Keratinocyte (primary cell): ENCODE measurements around the gene PPIP5K2. TPM values are rescaled to one million over a fixed set of nuclear protein-coding genes. Genes with fewer than 3 reads are reported as not detected.
"Not testable (repeated sequence)": the region's sequence is repeated elsewhere in the genome, so short reads cannot be mapped to it uniquely, and the experiment has no call there.

Experiments
- DNase-seq: peaks from one replicate; pipeline ENCODE4 v3.0.0-alpha.2; 2011; ENCODE audit warnings: low read depth, missing footprints, low spot score
- FAIRE-seq: peaks from 2 replicates; lab custom pipeline; 2011; peaks lifted over from hg19 to GRCh38; lab: Jason Lieb, UNC
- H2AFZ ChIP-seq: 2 replicates; pipeline ENCODE4 v1.6.0; 2012; ENCODE audit warnings: low read length, control low read depth, inconsistent platforms; ENCODE audit not compliant: control insufficient read depth
- H3K27ac ChIP-seq: 2 replicates; pipeline ENCODE4 v1.5.1; 2011; ENCODE audit warnings: low read length; ENCODE audit not compliant: control insufficient read depth, insufficient read depth
- H3K27me3 ChIP-seq: 3 replicates; pipeline ENCODE4 v1.6.0; 2011; ENCODE audit warnings: low read length; ENCODE audit not compliant: control insufficient read depth, insufficient read depth; ENCODE audit errors: extremely low read depth
- H3K36me3 ChIP-seq, 2 experiments: 2 replicates in 1 of 2; 3 replicates in 1 of 2; pipeline ENCODE4 v1.5.1; 2011; ENCODE audit warnings: low read length in 2 of 2, mild to moderate bottlenecking in 1 of 2; ENCODE audit not compliant: control insufficient read depth in 2 of 2, insufficient read depth in 2 of 2; ENCODE audit errors: extremely low read depth in 1 of 2
- H3K4me1 ChIP-seq: 3 replicates; pipeline ENCODE4 v1.5.1; 2011; ENCODE audit warnings: low read length; ENCODE audit not compliant: control insufficient read depth, insufficient read depth; ENCODE audit errors: extremely low read depth
- H3K4me2 ChIP-seq: 3 replicates; pipeline ENCODE4 v1.6.0; 2011; ENCODE audit warnings: low read depth, low read length; ENCODE audit not compliant: control insufficient read depth, insufficient read depth; ENCODE audit errors: extremely low read depth
- H3K4me3 ChIP-seq, 3 experiments: fragments of 200-600 bp in 1 of 3; sonication (generic) in 1 of 3; 2 replicates in 2 of 3; 3 replicates in 1 of 3; pipeline ENCODE4 v1.5.1; 2011 to 2016; ENCODE audit warnings: low read length in 3 of 3, mild to moderate bottlenecking in 3 of 3, control low read depth in 2 of 3, inconsistent platforms in 1 of 3, low read depth in 1 of 3, mixed read lengths in 1 of 3, mixed run types in 1 of 3, moderate library complexity in 1 of 3; ENCODE audit not compliant: control insufficient read depth in 2 of 3, insufficient read depth in 2 of 3; ENCODE audit errors: extremely low read depth in 1 of 3
- H3K79me2 ChIP-seq: 2 replicates; pipeline ENCODE4 v1.6.0; 2012; ENCODE audit warnings: low read length; ENCODE audit not compliant: control insufficient read depth, insufficient read depth
- H3K9ac ChIP-seq: 3 replicates; pipeline ENCODE4 v1.6.0; 2011; ENCODE audit warnings: low read length; ENCODE audit not compliant: control insufficient read depth, insufficient read depth; ENCODE audit errors: extremely low read depth
- H3K9me1 ChIP-seq: 3 replicates; pipeline ENCODE4 v1.6.0; 2011; ENCODE audit warnings: low read length; ENCODE audit not compliant: control insufficient read depth, insufficient read depth; ENCODE audit errors: extremely low read depth
- H3K9me3 ChIP-seq: 2 replicates; pipeline ENCODE4 v1.5.1; 2012; ENCODE audit warnings: low read depth, low read length; ENCODE audit not compliant: control insufficient read depth
- H4K20me1 ChIP-seq: 3 replicates; pipeline ENCODE4 v1.6.0; 2011; ENCODE audit warnings: low read length; ENCODE audit not compliant: control insufficient read depth, insufficient read depth; ENCODE audit errors: extremely low read depth
- EZH2 ChIP-seq: IDR thresholded peaks from one replicate; pipeline ENCODE4 v1.6.1; 2012; ENCODE audit warnings: inconsistent platforms, mild to moderate bottlenecking, low read length, moderate library complexity
- dilution Hi-C: fragments of 300-500 bp; cut with MboI; formaldehyde crosslinking; loops from one replicate; pipeline ENCODE4 v1.7.0; 2020; ENCODE audit warnings: low sequenced_read_pairs; ENCODE audit not compliant: extremely low pct_ligation_motif_present
- polyA plus RNA-seq, 5 experiments: library from polyadenylated mRNA; depleted of rRNA in 3 of 5; stranded (reverse) in 3 of 5; stranded (forward) in 1 of 5; unstranded in 1 of 5; fragments of >200 nt; gene quantifications; 1 replicate in 1 of 5; 2 replicates in 3 of 5; 3 replicates in 1 of 5; pipeline versions ENCODE4 v1.2.1 to v1.2.3, GENCODE V29; 2011 to 2012; ENCODE audit warnings: missing spikeins in 2 of 5, low read depth in 1 of 5, low replicate concordance in 1 of 5
- TF ChIP-seq, protein P1 (sequence below), 3 experiments: IDR thresholded peaks in 1 of 3; conservative IDR thresholded peaks in 1 of 3; optimal IDR thresholded peaks in 1 of 3; 2 replicates in 2 of 3; 3 replicates in 1 of 3; pipeline versions ENCODE3 to v1.5.1; 2011; ENCODE audit warnings: low read length in 3 of 3, mild to moderate bottlenecking in 3 of 3, moderate library complexity in 2 of 3, control low read depth in 1 of 3, inconsistent platforms in 1 of 3; ENCODE audit not compliant: insufficient read depth in 2 of 3; ENCODE audit errors: extremely low read depth in 1 of 3

Gene PPIP5K2
- polyA plus RNA-seq, 1 donor (not counting 4 experiments of a cell fraction or from before 2014, with no cell fraction given) = 27.8 TPM

- no peak for FAIRE-seq
- H3K9ac ChIP-seq = no peak overlapping the region
- no peaks in the 10 kb centered on the region for H3K4me1 ChIP-seq
- no peak overlapping the region for H2AFZ ChIP-seq
- no peaks in the 10 kb centered on the region for H3K36me3 ChIP-seq
- no peak overlapping the region for H3K4me3 ChIP-seq
- no peaks in the 10 kb centered on the region for H4K20me1 ChIP-seq
- H3K4me2 ChIP-seq = no peak overlapping the region
- H3K9me3 ChIP-seq = no peaks in the 10 kb centered on the region
- no peaks in the 10 kb centered on the region for H3K27me3 ChIP-seq
- H3K79me2 ChIP-seq = no peaks in the 10 kb centered on the region
- DNase-seq = no peak
- no peak overlapping the region for H3K27ac ChIP-seq
- TF ChIP-seq, protein P1, sequence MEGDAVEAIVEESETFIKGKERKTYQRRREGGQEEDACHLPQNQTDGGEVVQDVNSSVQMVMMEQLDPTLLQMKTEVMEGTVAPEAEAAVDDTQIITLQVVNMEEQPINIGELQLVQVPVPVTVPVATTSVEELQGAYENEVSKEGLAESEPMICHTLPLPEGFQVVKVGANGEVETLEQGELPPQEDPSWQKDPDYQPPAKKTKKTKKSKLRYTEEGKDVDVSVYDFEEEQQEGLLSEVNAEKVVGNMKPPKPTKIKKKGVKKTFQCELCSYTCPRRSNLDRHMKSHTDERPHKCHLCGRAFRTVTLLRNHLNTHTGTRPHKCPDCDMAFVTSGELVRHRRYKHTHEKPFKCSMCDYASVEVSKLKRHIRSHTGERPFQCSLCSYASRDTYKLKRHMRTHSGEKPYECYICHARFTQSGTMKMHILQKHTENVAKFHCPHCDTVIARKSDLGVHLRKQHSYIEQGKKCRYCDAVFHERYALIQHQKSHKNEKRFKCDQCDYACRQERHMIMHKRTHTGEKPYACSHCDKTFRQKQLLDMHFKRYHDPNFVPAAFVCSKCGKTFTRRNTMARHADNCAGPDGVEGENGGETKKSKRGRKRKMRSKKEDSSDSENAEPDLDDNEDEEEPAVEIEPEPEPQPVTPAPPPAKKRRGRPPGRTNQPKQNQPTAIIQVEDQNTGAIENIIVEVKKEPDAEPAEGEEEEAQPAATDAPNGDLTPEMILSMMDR (optimal IDR thresholded peaks at IDR 0.05 in 1 of 3, IDR thresholded peaks at IDR 0.05 in 1 of 3, conservative IDR thresholded peaks at IDR 0.05 in 1 of 3; ENCODE audit: extremely low read depth in 1 of 3, insufficient read depth in 2 of 3, low read length in 3 of 3) = no peak
- no peak for TF ChIP-seq EZH2
- H3K9me1 ChIP-seq = no peaks in the 10 kb centered on the region
- dilution Hi-C loops = no loop called here
Measured at GRCh38 chr5:103203226-103203625, 83.1 kb downstream of the PPIP5K2 start.

DNA sequence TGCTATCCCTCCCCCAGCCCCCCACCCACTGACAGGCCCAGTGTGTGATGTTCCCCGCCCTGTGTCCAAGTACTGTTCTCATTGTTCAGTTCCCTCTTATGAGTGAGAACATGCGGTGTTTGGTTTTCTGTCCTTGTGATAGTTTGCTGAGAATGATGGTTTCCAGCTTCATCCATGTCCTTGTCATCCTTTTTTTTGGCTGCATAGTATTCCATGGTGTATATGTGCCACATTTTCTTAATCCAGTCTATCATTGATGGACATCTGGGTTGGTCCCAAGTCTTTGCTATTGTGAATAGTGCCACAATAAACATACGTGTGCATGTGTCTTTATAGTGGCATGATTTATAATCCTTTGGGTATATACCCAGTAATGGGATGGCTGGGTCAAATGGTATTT is 84.9 kb downstream of the PPIP5K2 start:
- H3K9me3 ChIP-seq, FAIRE-seq, H3K4me1 ChIP-seq, H3K36me3 ChIP-seq, H3K9me1 ChIP-seq, dilution Hi-C loops, H4K20me1 ChIP-seq, H2AFZ ChIP-seq, H3K79me2 ChIP-seq, H3K4me3 ChIP-seq, DNase-seq, H3K27me3 ChIP-seq, H3K4me2 ChIP-seq, H3K27ac ChIP-seq, H3K9ac ChIP-seq: not testable (repeated sequence)

DNA sequence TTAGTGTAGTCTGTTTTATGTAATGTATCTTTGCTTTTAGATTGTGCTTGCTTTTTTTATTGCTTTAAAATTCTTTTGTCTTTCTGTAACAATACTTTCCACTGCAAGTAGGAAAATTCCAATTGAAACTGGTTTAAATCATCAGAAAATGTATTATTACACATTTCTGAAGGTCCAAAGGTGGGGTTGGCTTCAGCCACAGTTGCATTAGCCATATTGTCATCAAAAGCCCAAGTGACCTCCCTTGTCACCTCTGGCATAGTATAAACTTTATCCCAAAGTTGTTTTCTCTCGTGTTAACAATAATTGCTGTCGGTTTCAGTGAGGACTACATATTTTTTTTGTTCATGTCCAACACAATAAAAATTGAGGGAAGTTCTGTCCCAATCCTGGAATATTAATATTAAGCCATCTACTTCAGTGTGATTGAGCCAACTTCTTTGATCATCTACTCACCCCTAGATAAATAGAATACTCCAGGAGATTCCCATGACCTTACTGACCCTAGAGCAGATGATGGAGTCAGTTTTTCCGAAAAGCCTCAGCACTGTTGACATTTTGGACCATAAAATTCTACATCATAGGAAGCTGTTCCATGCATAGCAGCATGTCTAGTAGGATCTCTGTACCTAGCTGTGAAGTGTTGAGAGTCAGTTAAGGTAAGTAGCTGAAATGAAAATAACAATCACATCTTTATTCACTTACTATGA is 86.0 kb downstream of the PPIP5K2 start:
- Histone ChIP-seq H3K36me3 (no peaks in the 10 kb centered on the region), H3K9me3 (no peaks in the 10 kb centered on the region), H2AFZ (no peak overlapping the region), H3K4me2 (no peak overlapping the region), H3K27me3 (no peaks in the 10 kb centered on the region), H3K27ac (no peak overlapping the region), H3K9ac (no peak overlapping the region), H3K4me3 (no peak overlapping the region), H3K9me1 (no peaks in the 10 kb centered on the region), H3K4me1 (no peaks in the 10 kb centered on the region), H4K20me1 (no peaks in the 10 kb centered on the region), H3K79me2 (no peaks in the 10 kb centered on the region)
- TF ChIP-seq EZH2 = no peak
- TF ChIP-seq, protein P1 (optimal IDR thresholded peaks at IDR 0.05 in 1 of 3, IDR thresholded peaks at IDR 0.05 in 1 of 3, conservative IDR thresholded peaks at IDR 0.05 in 1 of 3; ENCODE audit: extremely low read depth in 1 of 3, insufficient read depth in 2 of 3, low read length in 3 of 3) = no peak
- DNase-seq = no peak
- no peak for FAIRE-seq
- dilution Hi-C loops = no loop called here
